GM19193 (cell line): ENCODE results near the gene EPB41L4A.

Experiments used
- POLR2A ChIP-seq: IDR thresholded peaks from 4 replicates; pipeline ENCODE4 v1.6.1; 2011; ENCODE audit not compliant: insufficient read depth, insufficient read length; ENCODE audit errors: extremely low read depth

EPB41L4A gene

DNA sequence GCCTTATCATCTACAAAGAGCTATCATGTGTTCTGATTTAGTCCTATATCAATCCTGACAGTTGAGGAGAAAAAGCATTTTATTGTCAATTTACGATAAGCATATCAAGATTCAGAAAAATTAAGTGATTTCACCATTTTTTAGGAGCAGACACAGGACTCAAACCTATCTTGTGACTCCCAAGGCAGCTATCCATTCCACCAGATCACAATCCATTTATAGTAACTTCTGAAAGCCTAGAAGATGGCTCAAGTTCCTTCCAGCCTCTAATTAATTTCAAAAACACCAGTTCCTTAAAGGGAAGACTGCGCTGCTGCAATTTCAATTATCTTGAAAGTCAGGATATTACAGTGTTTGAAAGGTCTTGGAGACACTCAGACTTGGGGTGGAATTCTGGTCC is 114.3 kb downstream of the EPB41L4A start:
- no peak for TF ChIP-seq POLR2A

- TF ChIP-seq POLR2A: no peak
Observed at GRCh38 chr5:112303685-112304084, 115.4 kb downstream of the EPB41L4A start.

DNA sequence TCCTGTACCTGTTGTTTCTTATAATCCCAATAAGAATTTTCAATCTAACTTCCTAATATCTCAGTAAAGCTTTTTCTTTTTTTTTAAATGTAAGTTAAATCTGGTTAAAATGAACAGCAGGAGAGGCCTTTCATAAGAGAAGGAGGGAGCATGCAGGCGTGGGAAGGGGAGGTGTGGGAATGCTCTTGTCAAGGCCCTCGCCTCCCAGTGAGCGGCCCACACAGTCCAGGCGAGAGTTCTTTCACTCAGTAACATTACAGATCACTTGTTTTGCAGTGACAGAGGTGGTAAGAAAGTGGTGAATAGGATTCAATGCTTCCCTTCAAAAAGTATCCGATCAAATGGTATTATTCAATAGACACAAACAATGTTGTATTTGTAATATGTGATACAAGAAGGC is 125.0 kb downstream of the EPB41L4A start:
- no peak for TF ChIP-seq POLR2A

DNA sequence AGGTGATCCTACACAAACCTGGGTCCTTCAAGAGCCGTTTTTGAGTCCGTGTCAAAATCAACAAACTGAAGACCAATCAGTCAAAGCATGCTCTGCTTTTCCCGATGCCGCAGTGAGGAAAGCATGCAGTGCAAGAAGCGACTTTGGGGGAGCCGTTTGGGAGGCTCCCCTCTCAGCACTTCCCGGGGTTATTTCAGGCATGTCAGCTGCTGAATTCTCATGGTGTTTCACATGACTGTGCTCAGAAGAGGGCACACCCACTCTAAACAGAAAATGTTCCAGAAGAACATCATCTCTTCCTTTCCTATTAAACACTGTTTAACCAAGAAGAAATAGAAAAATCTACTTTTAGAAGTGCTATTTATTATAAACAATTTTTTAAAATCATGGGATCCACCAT is 125.5 kb downstream of the EPB41L4A start:
- no peak for TF ChIP-seq POLR2A

GRCh38 chr5:112290691-112291090 is 128.4 kb downstream of the EPB41L4A start:
- no peak for TF ChIP-seq POLR2A

DNA sequence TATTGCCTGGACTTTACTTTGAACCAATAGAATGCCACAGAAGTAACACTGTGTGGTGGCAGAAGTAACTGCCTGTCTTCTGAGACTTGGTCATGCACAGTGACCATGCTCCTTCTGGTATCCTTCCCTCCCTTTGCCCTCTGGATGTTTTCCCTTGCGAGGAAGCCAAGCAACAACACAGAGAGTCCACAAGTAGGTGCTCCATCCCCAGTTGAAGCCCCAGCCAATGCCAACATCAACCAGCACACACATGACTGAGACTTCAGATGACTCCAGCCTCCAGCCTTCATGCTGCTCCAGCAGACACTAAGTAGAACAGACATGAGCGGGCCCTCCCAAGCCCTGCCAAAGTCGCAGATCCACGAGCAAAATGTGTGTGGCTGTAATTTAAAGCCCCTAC is 129.6 kb downstream of the EPB41L4A start:
- no peak for TF ChIP-seq POLR2A

DNA sequence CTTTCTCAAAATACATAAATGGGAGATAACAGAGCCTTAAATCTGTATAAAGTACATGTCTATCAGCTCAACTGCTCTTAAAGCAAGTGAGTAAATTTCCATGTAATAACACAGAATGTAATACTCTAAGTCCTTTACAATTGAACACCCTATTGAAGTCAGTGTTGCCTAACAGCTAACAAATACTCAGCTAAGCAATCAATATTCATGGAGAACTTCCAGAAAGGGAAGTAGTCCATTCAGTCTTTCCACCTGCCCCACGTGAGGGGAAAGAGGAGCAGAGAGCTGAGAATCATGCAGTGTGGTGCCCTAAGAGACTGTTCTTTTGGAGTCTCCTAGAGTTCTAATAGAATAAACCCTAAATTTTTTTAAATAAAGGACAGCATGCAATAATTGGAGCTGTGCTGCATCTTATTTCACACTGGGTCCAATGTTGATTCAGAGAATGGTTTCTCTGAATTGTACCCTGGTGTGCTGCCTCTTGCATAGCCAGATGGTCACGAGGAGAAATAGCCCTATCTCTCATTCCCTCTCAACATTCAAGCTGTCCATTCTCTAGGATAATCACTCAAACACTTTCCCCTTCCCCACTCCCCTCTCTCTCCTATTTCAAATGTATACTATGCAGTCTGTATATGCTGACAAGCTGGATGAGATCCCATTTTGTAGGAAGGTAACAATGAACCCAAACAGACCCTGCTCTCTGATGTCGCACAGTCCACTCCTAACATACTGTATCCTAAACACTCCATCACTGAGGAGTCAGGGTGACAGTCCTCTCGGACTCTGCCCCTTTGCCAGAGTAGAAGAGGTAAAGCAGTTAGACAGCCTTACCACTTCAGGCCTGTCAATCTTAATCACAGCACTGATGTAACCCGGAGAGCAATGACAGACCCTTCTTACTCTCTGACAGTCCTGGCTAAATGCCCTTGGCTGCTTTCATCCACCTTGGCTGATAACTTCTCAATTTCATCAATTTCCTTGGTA is 134.8 kb downstream of the EPB41L4A start:
- no peak for TF ChIP-seq POLR2A

- no peak for TF ChIP-seq POLR2A
Observed at GRCh38 chr5:112283034-112283582, 136.0 kb downstream of the EPB41L4A start.

DNA sequence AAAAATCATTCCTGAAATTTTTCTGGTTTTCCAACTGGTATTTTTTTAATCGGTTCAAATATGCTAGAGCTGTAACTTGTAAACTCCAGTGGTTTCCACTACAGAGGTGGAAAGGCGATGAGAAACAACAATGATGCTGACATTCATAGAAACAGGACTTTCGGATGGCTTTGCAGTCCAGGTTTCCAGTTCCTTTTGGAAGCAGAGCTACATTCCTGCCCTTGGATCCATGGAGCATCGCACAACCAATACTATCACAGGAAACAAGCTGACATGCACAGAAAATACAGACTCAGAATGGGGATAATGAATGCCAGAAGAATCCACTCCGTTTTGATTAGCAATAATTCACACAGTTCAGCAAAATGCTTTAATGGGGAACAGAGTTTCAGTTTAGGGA is 140.0 kb downstream of the EPB41L4A start:
- no peak for TF ChIP-seq POLR2A

- no peak for TF ChIP-seq POLR2A
Observed at GRCh38 chr5:112276991-112277390, 142.1 kb downstream of the EPB41L4A start.

- no peak for TF ChIP-seq POLR2A
Observed at GRCh38 chr5:112275671-112276070, 143.4 kb downstream of the EPB41L4A start.

DNA sequence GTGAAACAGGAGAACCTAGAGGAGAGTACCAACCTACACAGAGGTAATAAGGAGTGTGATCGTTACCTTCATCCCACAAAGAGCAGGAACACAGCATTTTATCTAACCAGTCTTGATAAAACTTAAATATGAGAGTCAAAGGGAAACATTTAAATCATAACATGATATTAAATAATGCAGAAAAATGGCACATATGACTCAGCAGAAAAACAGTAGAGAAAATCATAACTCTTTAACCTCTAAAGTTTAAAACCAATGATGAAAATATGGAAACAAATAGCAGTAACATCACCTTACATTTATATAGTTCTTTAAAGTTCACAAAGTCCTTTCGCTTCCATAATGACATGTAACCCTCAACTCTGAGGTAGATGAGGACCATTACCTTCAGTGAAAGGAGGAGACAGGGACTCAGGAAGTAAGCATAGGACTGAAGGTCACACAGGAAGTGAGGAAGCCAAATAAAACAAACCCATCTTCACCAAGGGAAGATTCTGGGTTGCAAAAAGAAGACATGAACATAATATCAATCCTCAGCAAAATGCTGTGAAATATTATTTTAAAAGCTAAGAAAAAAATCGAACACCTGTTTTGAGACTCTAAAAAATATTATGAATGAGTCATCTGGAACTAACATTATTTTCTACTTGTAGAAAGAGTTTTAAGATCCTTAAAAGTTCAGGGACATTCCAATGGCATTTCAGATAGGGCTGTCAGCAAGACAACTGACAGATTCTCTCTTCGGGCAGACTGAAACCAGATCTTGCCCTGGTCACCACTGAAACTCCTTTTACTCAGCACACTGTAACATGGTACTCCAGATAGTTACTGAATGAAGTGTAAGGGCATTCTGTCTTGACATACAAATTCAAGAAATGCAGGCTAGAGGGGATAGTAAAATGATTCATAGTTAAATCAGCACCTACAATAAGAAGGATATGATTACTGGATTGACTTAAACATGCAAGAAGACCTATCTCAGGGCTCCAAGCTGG is 148.5 kb downstream of the EPB41L4A start:
- no peak for TF ChIP-seq POLR2A

DNA sequence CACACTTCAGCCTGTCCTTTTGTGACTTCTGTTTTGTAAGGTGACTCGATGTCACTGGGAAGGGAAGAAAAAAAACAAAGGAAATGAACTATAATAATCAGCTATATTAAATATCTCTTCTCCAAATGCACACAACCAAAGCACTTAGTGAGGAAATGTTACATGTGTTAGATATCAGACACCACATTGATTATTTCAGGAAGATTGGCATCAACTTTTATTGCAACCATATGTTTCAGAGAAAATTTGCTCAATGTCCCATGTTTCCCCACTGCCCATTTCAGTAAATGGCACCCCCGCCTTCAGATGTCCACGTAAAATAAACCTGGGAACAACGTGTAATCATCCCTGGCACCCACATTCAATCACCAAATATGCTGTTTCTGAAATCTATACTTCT is 151.8 kb downstream of the EPB41L4A start:
- TF ChIP-seq POLR2A: no peak

DNA sequence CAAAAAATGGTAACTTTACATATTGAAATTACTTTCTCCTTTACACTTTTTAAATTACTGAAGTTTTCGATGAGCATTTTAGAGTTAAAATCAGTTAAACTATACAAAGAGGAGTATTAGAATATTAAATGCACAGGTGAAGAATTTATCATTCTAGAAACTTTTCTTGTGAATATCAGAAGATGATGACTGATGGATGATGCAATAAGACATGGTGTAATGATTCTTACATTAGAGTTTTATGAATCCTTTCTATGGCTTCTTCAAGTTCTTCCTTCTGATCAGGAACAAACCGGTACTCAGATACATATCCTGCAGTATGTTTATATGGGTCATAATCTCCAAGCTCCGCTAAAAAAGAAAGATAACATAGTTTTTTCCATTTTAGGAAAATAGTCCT is 154.4 kb downstream of the EPB41L4A start:
- no peak for TF ChIP-seq POLR2A

- no peak for TF ChIP-seq POLR2A
Observed at GRCh38 chr5:112264151-112264550, 154.9 kb downstream of the EPB41L4A start.
